ENCODE results near the gene GP1BA.
A peak's percentile ranks its signal among the peaks of the same experiment; 100 is the strongest.

Gene GP1BA

GRCh38 chr17:4966844-4967538 is 34.9 kb downstream of the GP1BA start (continued):
- TF ChIP-seq, protein P1, sequence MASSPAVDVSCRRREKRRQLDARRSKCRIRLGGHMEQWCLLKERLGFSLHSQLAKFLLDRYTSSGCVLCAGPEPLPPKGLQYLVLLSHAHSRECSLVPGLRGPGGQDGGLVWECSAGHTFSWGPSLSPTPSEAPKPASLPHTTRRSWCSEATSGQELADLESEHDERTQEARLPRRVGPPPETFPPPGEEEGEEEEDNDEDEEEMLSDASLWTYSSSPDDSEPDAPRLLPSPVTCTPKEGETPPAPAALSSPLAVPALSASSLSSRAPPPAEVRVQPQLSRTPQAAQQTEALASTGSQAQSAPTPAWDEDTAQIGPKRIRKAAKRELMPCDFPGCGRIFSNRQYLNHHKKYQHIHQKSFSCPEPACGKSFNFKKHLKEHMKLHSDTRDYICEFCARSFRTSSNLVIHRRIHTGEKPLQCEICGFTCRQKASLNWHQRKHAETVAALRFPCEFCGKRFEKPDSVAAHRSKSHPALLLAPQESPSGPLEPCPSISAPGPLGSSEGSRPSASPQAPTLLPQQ (tag by site-specific recombination; IDR thresholded peaks at IDR 0.05): no peak; the same call in 1 of the 2 replicates
- no peak for TF ChIP-seq ZNF837 (tag by site-specific recombination; IDR thresholded peaks at IDR 0.05)
- no peak for TF ChIP-seq ZNF596 (tag by site-specific recombination; IDR thresholded peaks at IDR 0.05)
- TF ChIP-seq IKZF3 (tag by site-specific recombination; IDR thresholded peaks at IDR 0.05): peak; percentile 83
- no peak for TF ChIP-seq HOXD13 (CRISPR knock-in tag; IDR thresholded peaks at IDR 0.05; ENCODE audit: borderline replicate concordance)
- peak; percentile 61; the same call in 1 of the 2 replicates for TF ChIP-seq ZNF501 (tag by site-specific recombination; IDR thresholded peaks at IDR 0.05)
- no peak for TF ChIP-seq ZNF155 (tag by site-specific recombination; IDR thresholded peaks at IDR 0.05)
- TF ChIP-seq ZNF433 (tag by site-specific recombination; IDR thresholded peaks at IDR 0.05; ENCODE audit: low read depth): no peak
- no peak for TF ChIP-seq ZNF623 (tag by site-specific recombination; IDR thresholded peaks at IDR 0.05)
- no peak for TF ChIP-seq CTCF (tag by site-specific recombination; IDR thresholded peaks at IDR 0.05)
- TF ChIP-seq ZNF600 (tag by site-specific recombination; IDR thresholded peaks at IDR 0.05): peak; percentile 72
- TF ChIP-seq ZNF133 (tag by site-specific recombination; IDR thresholded peaks at IDR 0.05): no peak
- TF ChIP-seq SP3 (tag by site-specific recombination; IDR thresholded peaks at IDR 0.05): peak; percentile 79
- no peak for TF ChIP-seq ZNF558 (tag by site-specific recombination; IDR thresholded peaks at IDR 0.05)
- TF ChIP-seq ZBTB20 (tag by site-specific recombination; IDR thresholded peaks at IDR 0.05): peak; percentile 67; the same call in 1 of the 2 replicates
- TF ChIP-seq ZNF48 (tag by site-specific recombination; IDR thresholded peaks at IDR 0.05): no peak
- peak; percentile 40 for TF ChIP-seq ZNF629 (tag by site-specific recombination; IDR thresholded peaks at IDR 0.05)
- no peak for TF ChIP-seq ZNF121 (tag by site-specific recombination; IDR thresholded peaks at IDR 0.05)
- no peak for TF ChIP-seq ZNF792 (tag by site-specific recombination; IDR thresholded peaks at IDR 0.05)
- no peak for TF ChIP-seq ZNF157 (tag by site-specific recombination; IDR thresholded peaks at IDR 0.05)
- TF ChIP-seq ZBTB49 (tag by site-specific recombination; IDR thresholded peaks at IDR 0.05; ENCODE audit: low read depth): no peak
- TF ChIP-seq ZSCAN4 (tag by site-specific recombination; IDR thresholded peaks at IDR 0.05): no peak
- no peak for TF ChIP-seq ZNF221 (tag by site-specific recombination; IDR thresholded peaks at IDR 0.05; ENCODE audit: borderline replicate concordance)
- no peak for TF ChIP-seq ZSCAN18 (tag by site-specific recombination; IDR thresholded peaks at IDR 0.05)
- TF ChIP-seq ZNF239 (tag by site-specific recombination; IDR thresholded peaks at IDR 0.05): no peak
- 0 out of 2 replicates have a peak, but pooled peaks have one; percentile 8 for TF ChIP-seq GLI4 (tag by site-specific recombination; IDR thresholded peaks at IDR 0.05)
- TF ChIP-seq, protein P2, sequence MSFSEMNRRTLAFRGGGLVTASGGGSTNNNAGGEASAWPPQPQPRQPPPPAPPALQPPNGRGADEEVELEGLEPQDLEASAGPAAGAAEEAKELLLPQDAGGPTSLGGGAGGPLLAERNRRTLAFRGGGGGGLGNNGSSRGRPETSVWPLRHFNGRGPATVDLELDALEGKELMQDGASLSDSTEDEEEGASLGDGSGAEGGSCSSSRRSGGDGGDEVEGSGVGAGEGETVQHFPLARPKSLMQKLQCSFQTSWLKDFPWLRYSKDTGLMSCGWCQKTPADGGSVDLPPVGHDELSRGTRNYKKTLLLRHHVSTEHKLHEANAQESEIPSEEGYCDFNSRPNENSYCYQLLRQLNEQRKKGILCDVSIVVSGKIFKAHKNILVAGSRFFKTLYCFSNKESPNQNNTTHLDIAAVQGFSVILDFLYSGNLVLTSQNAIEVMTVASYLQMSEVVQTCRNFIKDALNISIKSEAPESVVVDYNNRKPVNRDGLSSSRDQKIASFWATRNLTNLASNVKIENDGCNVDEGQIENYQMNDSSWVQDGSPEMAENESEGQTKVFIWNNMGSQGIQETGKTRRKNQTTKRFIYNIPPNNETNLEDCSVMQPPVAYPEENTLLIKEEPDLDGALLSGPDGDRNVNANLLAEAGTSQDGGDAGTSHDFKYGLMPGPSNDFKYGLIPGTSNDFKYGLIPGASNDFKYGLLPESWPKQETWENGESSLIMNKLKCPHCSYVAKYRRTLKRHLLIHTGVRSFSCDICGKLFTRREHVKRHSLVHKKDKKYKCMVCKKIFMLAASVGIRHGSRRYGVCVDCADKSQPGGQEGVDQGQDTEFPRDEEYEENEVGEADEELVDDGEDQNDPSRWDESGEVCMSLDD (tag by site-specific recombination; IDR thresholded peaks at IDR 0.05): peak; percentile 55; the same call in 1 of the 2 replicates
- peak; percentile 67 for TF ChIP-seq KLF8 (tag by site-specific recombination; IDR thresholded peaks at IDR 0.05)
- no peak; the same call in 1 of the 2 replicates for TF ChIP-seq FEZF1 (tag by site-specific recombination; IDR thresholded peaks at IDR 0.05)

Data from HEK293 (cell line).